Parathyroid adenoma (tissue), 2 donors: Measurements from ENCODE around the gene PDCL2.

ENCODE experiments used
- H2AFZ ChIP-seq: fragments of 300-600 bp; sonication (generic); one replicate; pipeline ENCODE4 v1.7.0; 2017; ENCODE audit warnings: antibody characterized with exemption, mild to moderate bottlenecking
- H3K27ac ChIP-seq: fragments of 300-600 bp; sonication (generic); one replicate; pipeline ENCODE4 v1.7.0; 2017
- H3K27me3 ChIP-seq: fragments of 300-600 bp; sonication (generic); one replicate; pipeline ENCODE4 v1.7.0; 2017; ENCODE audit warnings: low read length; ENCODE audit not compliant: control insufficient read depth, insufficient read depth
- H3K36me3 ChIP-seq: fragments of 300-600 bp; sonication (generic); one replicate; pipeline ENCODE4 v1.7.0; 2017; ENCODE audit warnings: low read length; ENCODE audit not compliant: control insufficient read depth, insufficient read depth
- H3K4me1 ChIP-seq: fragments of 300-600 bp; sonication (generic); one replicate; pipeline ENCODE4 v1.7.0; 2017; ENCODE audit warnings: control low read depth
- H3K4me2 ChIP-seq: fragments of 300-600 bp; sonication (generic); one replicate; pipeline ENCODE4 v1.7.0; 2017; ENCODE audit warnings: low read length
- H3K4me3 ChIP-seq: fragments of 300-600 bp; sonication (generic); one replicate; pipeline ENCODE4 v1.7.0; 2017; ENCODE audit warnings: low read depth, low read length
- H3K79me2 ChIP-seq: fragments of 300-600 bp; sonication (generic); one replicate; pipeline ENCODE4 v1.7.0; 2017; ENCODE audit warnings: control low read depth
- H3K9ac ChIP-seq: fragments of 300-600 bp; sonication (generic); one replicate; pipeline ENCODE4 v1.7.0; 2017; ENCODE audit warnings: mild to moderate bottlenecking
- H3K9me3 ChIP-seq: fragments of 300-600 bp; sonication (generic); one replicate; pipeline ENCODE4 v1.7.0; 2017; ENCODE audit warnings: low read length; ENCODE audit not compliant: control insufficient read depth
- CTCF ChIP-seq: fragments of 300-600 bp; sonication (generic); IDR thresholded peaks from one replicate; pipeline ENCODE4 v1.7.0; 2017; ENCODE audit warnings: antibody characterized with exemption, mild to moderate bottlenecking
- donor health status: primary hyperparathyroidism.

The PDCL2 gene

GRCh38 chr4:55545641-55546505 lies 46.2 kb downstream of the PDCL2 start:
- no peaks in the 10 kb centered on the region for H3K36me3 ChIP-seq
- H3K4me3 ChIP-seq, result peak overlapping the region; percentile 68
- H3K9me3 ChIP-seq, result no peaks in the 10 kb centered on the region
- H3K27me3 ChIP-seq, result no peaks in the 10 kb centered on the region
- no peak for TF ChIP-seq CTCF
- H3K4me1 ChIP-seq, result no peaks in the 10 kb centered on the region
- peak overlapping the region; percentile 87 for H3K27ac ChIP-seq
- peak overlapping the region; percentile 61 for H3K4me2 ChIP-seq
- peak overlapping the region; percentile 86 for H2AFZ ChIP-seq
- peaks cover 7% of the 10 kb centered on the region for H3K79me2 ChIP-seq
- H3K9ac ChIP-seq, result peak overlapping the region; percentile 76

GRCh38 chr4:55545151-55545550 lies 46.9 kb downstream of the PDCL2 start:
- no peak for TF ChIP-seq CTCF
- H2AFZ ChIP-seq, result peak overlapping the region; percentile 86
- H3K79me2 ChIP-seq, result peaks cover 9% of the 10 kb centered on the region
- no peak overlapping the region for H3K9ac ChIP-seq
- H3K9me3 ChIP-seq, result no peaks in the 10 kb centered on the region
- H3K4me2 ChIP-seq, result peak overlapping the region; percentile 61
- no peaks in the 10 kb centered on the region for H3K27me3 ChIP-seq
- peak overlapping the region; percentile 87 for H3K27ac ChIP-seq
- H3K4me3 ChIP-seq, result peak overlapping the region; percentile 68
- no peaks in the 10 kb centered on the region for H3K4me1 ChIP-seq
- H3K36me3 ChIP-seq, result no peaks in the 10 kb centered on the region

- no peaks in the 10 kb centered on the region for H3K4me1 ChIP-seq
- no peaks in the 10 kb centered on the region for H3K9me3 ChIP-seq
- H3K27me3 ChIP-seq, result no peaks in the 10 kb centered on the region
- no peak overlapping the region for H2AFZ ChIP-seq
- no peak overlapping the region for H3K4me2 ChIP-seq
- no peak overlapping the region for H3K9ac ChIP-seq
- no peaks in the 10 kb centered on the region for H3K36me3 ChIP-seq
- no peak overlapping the region for H3K4me3 ChIP-seq
- H3K79me2 ChIP-seq, result peaks cover 13% of the 10 kb centered on the region
- TF ChIP-seq CTCF, result no peak
- no peak overlapping the region for H3K27ac ChIP-seq
These were observed 48.2 kb downstream of the PDCL2 start for GRCh38 chr4:55543858-55544257.

GRCh38 chr4:55540271-55540670 lies 51.8 kb downstream of the PDCL2 start:
- Histone ChIP-seq H2AFZ (no peak overlapping the region), H3K4me2 (no peak overlapping the region), H3K27me3 (no peaks in the 10 kb centered on the region), H3K4me3 (no peak overlapping the region), H3K4me1 (no peaks in the 10 kb centered on the region), H3K36me3 (no peaks in the 10 kb centered on the region), H3K79me2 (peaks cover 22% of the 10 kb centered on the region), H3K9ac (no peak overlapping the region), H3K9me3 (no peaks in the 10 kb centered on the region), H3K27ac (no peak overlapping the region)
- TF ChIP-seq CTCF, result no peak

GRCh38 chr4:55539658-55540057 lies 52.4 kb downstream of the PDCL2 start:
- no peak overlapping the region for H3K4me3 ChIP-seq
- no peaks in the 10 kb centered on the region for H3K4me1 ChIP-seq
- no peaks in the 10 kb centered on the region for H3K9me3 ChIP-seq
- no peak overlapping the region for H3K27ac ChIP-seq
- H3K4me2 ChIP-seq, result no peak overlapping the region
- TF ChIP-seq CTCF, result no peak
- H3K27me3 ChIP-seq, result no peaks in the 10 kb centered on the region
- H3K36me3 ChIP-seq, result no peaks in the 10 kb centered on the region
- no peak overlapping the region for H3K9ac ChIP-seq
- no peak overlapping the region for H2AFZ ChIP-seq
- H3K79me2 ChIP-seq, result peaks cover 22% of the 10 kb centered on the region
